ENCODE results near the gene SCUBE1.

DNA sequence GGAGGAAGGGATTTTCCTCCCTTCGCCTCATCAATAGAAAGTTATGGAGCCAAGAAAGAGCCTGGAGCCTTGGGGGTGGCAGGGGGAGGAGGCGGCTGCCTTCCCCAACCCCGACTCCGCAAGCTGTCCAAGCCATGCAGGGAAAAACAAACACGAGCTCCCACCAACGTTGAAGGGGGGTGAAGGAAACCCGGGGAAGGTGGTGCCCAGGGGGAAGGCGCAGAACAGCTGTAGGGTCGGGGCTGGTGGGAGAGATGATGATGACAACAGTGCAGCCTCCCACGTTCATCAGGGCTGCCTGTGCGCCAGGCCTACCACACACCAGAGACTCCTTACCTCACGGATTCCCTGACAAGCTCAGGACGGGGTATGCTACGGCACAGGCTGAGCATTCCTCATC lies 73.5 kb downstream of the SCUBE1 start:
- no peak for TF ChIP-seq SUZ12 (IDR thresholded peaks at IDR 0.05; ENCODE audit: extremely low read depth, insufficient read depth, insufficient read length)
- TF ChIP-seq YY1 (IDR thresholded peaks at IDR 0.05; ENCODE audit: insufficient read depth, insufficient read length), result no peak
